ENCODE results near the gene GOLGA6L2.
"Not testable (repeated sequence)": the region's sequence is repeated elsewhere in the genome, so short reads cannot be mapped to it uniquely, and the experiment has no call there.

DNA sequence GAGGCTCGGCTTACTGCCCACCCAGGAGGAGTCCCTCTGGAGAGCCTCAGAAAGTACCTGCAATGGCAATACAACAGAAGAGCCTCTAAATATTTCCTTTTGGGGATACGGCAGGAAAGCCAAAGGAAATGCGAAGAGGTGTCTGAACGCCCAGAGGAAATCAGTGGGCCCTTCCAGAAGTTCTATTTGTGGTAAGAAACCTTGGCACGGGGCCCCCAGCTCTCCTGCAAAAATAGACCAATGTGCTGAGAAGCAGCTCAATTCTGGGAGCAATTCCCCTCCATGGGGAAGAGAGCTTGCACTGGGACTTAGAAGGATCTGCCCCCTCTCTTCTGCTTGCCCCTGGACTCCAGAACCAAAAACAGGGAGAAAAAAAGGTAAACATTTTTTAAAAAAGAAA is 47.8 kb downstream of the GOLGA6L2 start:
- TF ChIP-seq, protein P1, sequence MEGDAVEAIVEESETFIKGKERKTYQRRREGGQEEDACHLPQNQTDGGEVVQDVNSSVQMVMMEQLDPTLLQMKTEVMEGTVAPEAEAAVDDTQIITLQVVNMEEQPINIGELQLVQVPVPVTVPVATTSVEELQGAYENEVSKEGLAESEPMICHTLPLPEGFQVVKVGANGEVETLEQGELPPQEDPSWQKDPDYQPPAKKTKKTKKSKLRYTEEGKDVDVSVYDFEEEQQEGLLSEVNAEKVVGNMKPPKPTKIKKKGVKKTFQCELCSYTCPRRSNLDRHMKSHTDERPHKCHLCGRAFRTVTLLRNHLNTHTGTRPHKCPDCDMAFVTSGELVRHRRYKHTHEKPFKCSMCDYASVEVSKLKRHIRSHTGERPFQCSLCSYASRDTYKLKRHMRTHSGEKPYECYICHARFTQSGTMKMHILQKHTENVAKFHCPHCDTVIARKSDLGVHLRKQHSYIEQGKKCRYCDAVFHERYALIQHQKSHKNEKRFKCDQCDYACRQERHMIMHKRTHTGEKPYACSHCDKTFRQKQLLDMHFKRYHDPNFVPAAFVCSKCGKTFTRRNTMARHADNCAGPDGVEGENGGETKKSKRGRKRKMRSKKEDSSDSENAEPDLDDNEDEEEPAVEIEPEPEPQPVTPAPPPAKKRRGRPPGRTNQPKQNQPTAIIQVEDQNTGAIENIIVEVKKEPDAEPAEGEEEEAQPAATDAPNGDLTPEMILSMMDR (IDR thresholded peaks at IDR 0.05; ENCODE audit: insufficient read depth, low read length, poor library complexity, severe bottlenecking) = not testable (repeated sequence)
- TF ChIP-seq EZH2phosphoT487 (conservative IDR thresholded peaks at IDR 0.05; ENCODE audit: low read length) = not testable (repeated sequence)

Data from SU-DHL-6 (cell line).